Thoracic aorta (tissue), 2 donors: ENCODE results near the gene GARIN5B. TPM values are rescaled to one million over a fixed set of nuclear protein-coding genes. Genes with fewer than 3 reads are reported as not detected.
A peak's percentile ranks its signal among the peaks of the same experiment; 100 is the strongest.

Experiments
- ATAC-seq: fragments of 150-250 bp; one replicate; pipeline ENCODE4 v1.8.0; 2017; ENCODE audit warnings: low read depth; ENCODE audit not compliant: insufficient number of reproducible peaks, low FRiP score
- DNase-seq: peaks from one replicate; pipeline ENCODE4 v3.0.0-alpha.2; 2020; ENCODE audit warnings: low spot score
- H3K27ac ChIP-seq, 2 donors: fragments of 200-600 bp; sonication (generic); 1 replicate in 1 of 2; 2 replicates in 1 of 2; pipeline ENCODE4 v1.5.1; 2016; ENCODE audit warnings: mild to moderate bottlenecking in 2 of 2, moderate library complexity in 2 of 2
- H3K27me3 ChIP-seq: fragments of 200-600 bp; sonication (generic); replicated peaks from 2 replicates; pipeline ENCODE4 v1.6.0; 2016; ENCODE audit warnings: mild to moderate bottlenecking; ENCODE audit not compliant: insufficient read depth
- H3K36me3 ChIP-seq: fragments of 200-600 bp; sonication (generic); one replicate; pipeline ENCODE4 v1.5.1; 2016
- H3K4me1 ChIP-seq, 2 donors: fragments of 200-600 bp; sonication (generic); 1 replicate in 1 of 2; 2 replicates in 1 of 2; pipeline versions ENCODE4 v1.5.1 to v1.6.0; 2016; ENCODE audit warnings: low read depth in 2 of 2, mild to moderate bottlenecking in 1 of 2; ENCODE audit not compliant: control insufficient read depth in 1 of 2
- H3K4me3 ChIP-seq: fragments of 200-600 bp; sonication (generic); 2 replicates; pipeline ENCODE4 v1.5.1; 2016; ENCODE audit warnings: mild to moderate bottlenecking
- H3K9me3 ChIP-seq: fragments of 200-600 bp; sonication (generic); 2 replicates; pipeline ENCODE4 v1.5.1; 2016
- total RNA-seq, 2 donors: library from RNA; depleted of rRNA; stranded (reverse); fragments of >200 nt; gene quantifications; one replicate each; pipeline versions ENCODE4 v1.1.0 to v1.2.3, GENCODE V29; 2016
- TF ChIP-seq, protein P1 (sequence below): fragments of 200-600 bp; sonication (generic); IDR thresholded peaks from one replicate; pipeline ENCODE4 v1.5.1; 2019; ENCODE audit warnings: antibody characterized with exemption

GARIN5B gene
- total RNA-seq, 2 donors from 2014 or later: not detected

- no peak for ATAC-seq
- Histone ChIP-seq H3K4me3 (no peak overlapping the region), H3K36me3 (peaks cover 9% of the 10 kb centered on the region), H3K4me1 (peaks cover 18 to 36% of the 10 kb centered on the region in 2 donors), H3K27ac (no peak overlapping the region), H3K27me3 (no peaks in the 10 kb centered on the region), H3K9me3 (no peaks in the 10 kb centered on the region)
- TF ChIP-seq, protein P1, sequence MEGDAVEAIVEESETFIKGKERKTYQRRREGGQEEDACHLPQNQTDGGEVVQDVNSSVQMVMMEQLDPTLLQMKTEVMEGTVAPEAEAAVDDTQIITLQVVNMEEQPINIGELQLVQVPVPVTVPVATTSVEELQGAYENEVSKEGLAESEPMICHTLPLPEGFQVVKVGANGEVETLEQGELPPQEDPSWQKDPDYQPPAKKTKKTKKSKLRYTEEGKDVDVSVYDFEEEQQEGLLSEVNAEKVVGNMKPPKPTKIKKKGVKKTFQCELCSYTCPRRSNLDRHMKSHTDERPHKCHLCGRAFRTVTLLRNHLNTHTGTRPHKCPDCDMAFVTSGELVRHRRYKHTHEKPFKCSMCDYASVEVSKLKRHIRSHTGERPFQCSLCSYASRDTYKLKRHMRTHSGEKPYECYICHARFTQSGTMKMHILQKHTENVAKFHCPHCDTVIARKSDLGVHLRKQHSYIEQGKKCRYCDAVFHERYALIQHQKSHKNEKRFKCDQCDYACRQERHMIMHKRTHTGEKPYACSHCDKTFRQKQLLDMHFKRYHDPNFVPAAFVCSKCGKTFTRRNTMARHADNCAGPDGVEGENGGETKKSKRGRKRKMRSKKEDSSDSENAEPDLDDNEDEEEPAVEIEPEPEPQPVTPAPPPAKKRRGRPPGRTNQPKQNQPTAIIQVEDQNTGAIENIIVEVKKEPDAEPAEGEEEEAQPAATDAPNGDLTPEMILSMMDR: no peak
- DNase-seq: no peak
These were observed 28.2 kb upstream of the GARIN5B start for GRCh38 chr19:55391191-55391670.

DNA sequence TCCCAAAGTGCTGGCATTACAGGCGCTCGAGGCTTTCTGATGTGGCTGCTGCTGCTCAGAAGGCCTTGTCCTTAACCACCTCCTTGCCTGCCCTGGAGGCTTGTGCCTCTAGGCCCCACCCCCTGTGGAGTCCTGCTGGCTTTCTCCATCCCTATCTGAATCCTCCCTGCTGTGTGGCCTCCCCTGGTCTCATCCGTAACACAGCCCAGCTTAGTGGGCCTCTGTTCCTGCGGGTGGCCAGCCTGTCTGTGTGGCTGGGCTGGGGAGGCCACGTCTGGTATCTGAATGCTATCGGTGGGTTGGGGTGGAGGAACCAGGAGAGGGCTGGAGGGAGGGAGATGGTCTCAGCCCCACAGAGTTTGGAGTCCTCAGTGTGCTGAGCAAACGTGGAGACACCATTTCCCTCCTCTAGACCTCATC lies 27.4 kb upstream of the GARIN5B start:
- Histone ChIP-seq H3K4me1 (peaks cover 18 to 37% of the 10 kb centered on the region in 2 donors), H3K9me3 (no peaks in the 10 kb centered on the region), H3K4me3 (no peak overlapping the region), H3K27ac (no peak overlapping the region), H3K27me3 (no peaks in the 10 kb centered on the region), H3K36me3 (peaks cover 9% of the 10 kb centered on the region)
- ATAC-seq (no peak), DNase-seq (no peak)
- TF ChIP-seq, protein P1: no peak

- TF ChIP-seq, protein P1: no peak
- ATAC-seq: no peak
- Histone ChIP-seq H3K27me3 (no peaks in the 10 kb centered on the region), H3K4me1 (peaks cover 22 to 42% of the 10 kb centered on the region in 2 donors), H3K27ac (no peak overlapping the region), H3K9me3 (no peaks in the 10 kb centered on the region), H3K36me3 (peaks cover 9% of the 10 kb centered on the region), H3K4me3 (no peak overlapping the region)
- DNase-seq: no peak
These were observed 26.6 kb upstream of the GARIN5B start for GRCh38 chr19:55389386-55390317.

DNA sequence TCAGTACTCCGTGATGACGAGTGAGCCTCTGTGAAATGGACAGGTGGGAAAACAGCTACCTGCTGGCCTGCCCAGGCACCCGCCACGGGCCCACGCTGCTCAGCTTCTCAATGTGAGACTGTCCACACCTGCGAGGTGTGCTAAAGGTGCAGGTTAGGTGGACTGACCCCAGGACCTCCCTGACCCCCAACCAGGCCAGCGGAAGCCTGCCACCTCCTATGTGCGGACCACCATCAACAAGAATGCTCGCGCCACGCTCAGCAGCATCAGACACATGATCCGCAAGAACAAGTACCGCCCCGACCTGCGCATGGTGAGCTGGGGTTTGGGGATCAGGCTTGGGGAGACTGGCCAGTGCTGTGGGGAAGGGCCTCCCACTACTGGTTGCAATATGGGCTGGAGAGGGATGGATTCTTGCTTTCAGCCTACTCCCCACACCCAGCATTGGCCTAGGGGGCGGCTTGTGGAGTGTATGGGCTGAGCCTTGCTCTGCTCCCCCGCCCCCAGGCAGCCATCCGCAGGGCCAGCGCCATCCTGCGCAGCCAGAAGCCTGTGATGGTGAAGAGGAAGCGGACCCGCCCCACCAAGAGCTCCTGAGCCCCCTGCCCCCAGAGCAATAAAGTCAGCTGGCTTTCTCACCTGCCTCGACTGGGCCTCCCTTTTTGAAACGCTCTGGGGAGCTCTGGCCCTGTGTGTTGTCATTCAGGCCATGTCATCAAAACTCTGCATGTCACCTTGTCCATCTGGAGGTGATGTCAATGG lies 24.9 kb upstream of the GARIN5B start:
- no peak for DNase-seq
- Histone ChIP-seq H3K27me3 (no peaks in the 10 kb centered on the region), H3K9me3 (no peaks in the 10 kb centered on the region), H3K27ac (no peak overlapping the region), H3K4me1 (peaks cover 31 to 52% of the 10 kb centered on the region in 2 donors), H3K36me3 (peaks cover 9% of the 10 kb centered on the region), H3K4me3 (peak overlapping the region; percentile 99)
- ATAC-seq: no peak
- TF ChIP-seq, protein P1: no peak

DNA sequence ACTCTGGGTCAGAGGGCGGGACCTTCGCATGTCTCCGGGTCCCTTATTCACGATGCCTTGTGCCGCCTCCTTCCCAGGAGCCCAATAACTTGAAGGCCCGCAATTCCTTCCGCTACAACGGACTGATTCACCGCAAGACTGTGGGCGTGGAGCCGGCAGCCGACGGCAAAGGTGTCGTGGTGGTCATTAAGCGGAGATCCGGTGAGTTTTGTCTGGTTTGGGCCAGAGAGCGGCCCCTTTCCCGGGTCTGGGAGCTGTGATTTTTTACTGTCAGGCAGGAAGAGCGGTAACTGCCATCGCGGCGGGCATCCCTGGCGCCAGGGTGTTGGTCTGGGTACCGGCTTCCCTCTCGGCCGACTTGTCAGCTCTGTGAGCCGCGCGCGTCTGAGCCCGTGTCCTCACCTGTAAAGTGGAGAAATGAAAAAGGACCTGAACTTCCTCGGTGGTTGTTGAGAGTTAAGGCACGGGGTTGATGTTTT lies 23.5 kb upstream of the GARIN5B start:
- H3K36me3 ChIP-seq: peaks cover 9% of the 10 kb centered on the region
- ATAC-seq: no peak

More for the DNA sequence above, 23.5 kb upstream of the GARIN5B start:
- Histone ChIP-seq H3K9me3 (no peaks in the 10 kb centered on the region), H3K27ac (peak overlapping the region; percentile 66 to 99), H3K27me3 (no peaks in the 10 kb centered on the region), H3K4me1 (peaks cover 31 to 52% of the 10 kb centered on the region in 2 donors), H3K4me3 (peak overlapping the region; percentile 99)
- DNase-seq: no peak
- TF ChIP-seq, protein P1: no peak
